ENCODE data around the gene USP47. TPM values are rescaled to one million over a fixed set of nuclear protein-coding genes. Genes with fewer than 3 reads are reported as not detected.

USP47 gene
- total and polyA plus RNA-seq, 2 donors (not counting 1 experiment from before 2014, with no cell fraction given): 12.8 to 52.9 TPM

DNA sequence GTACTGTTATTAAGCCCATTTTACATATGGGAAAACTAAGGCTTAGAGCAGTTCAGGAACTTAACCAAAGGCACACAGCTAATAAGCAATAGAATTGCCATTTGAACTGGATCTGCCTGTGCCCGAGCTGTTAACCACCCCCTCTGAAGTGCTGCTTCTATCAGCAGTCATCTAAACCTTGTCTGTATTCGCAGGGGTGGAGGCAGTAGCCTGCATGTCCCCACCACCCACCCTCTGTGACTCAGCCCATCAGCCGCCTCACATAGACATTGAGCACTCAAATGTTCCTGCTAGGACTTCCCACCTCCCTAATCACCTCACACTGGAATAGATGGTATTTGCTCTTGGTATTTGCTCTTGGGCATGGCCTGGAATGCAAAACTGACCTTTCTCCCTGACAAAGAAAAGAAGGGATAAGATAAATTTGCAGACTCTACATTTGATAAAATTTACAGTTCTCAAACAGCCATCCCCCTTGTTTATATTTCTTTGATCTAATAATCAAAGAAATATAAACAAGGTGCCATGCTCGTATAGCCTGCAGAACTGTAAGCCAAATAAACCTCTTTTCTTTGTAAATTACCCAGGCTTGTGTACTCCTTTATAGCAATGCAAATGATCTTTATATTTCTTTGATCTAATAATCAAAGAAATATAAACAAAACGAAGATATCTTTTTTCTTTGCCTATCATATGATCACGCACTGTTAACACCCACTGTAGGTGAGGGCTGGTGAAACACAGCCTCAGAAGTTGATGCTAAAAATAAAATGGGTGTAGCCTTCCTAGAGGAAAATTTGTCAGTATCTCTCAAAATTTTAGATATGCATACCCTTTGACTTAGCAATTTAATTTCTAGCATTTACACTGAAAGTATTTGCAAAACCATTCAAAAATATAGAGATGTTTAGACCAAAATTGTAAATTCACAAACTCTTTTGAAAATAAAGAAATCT is 150.8 kb downstream of the USP47 start:
- intact Hi-C loops (cut with micrococcal nuclease): no loop called here
- CTCF ChIA-PET: no interaction called here
- no peaks in the 10 kb centered on the region for H3K36me3 ChIP-seq (replicated peaks in 1 of 2; ENCODE audit: control extremely low read depth in 1 of 2, control insufficient read depth in 1 of 2, extremely low read depth in 1 of 2, insufficient read depth in 2 of 2, low read length in 1 of 2)
- ATAC-seq (ENCODE audit: low read depth) (no peak), DNase-seq (no peak)
- no peaks in the 10 kb centered on the region for H3K4me1 Mint-ChIP-seq
- no peak overlapping the region for H3K4me3 Mint-ChIP-seq
- no peak overlapping the region for H3K9ac ChIP-seq (ENCODE audit: low read length)
- H3K4me3 ChIP-seq (ENCODE audit: control extremely low read depth in 1 of 5, extremely low read depth in 1 of 5, insufficient read depth in 1 of 5, low read depth in 2 of 5, low read length in 4 of 5): no peak overlapping the region
- H3K9me3 ChIP-seq (ENCODE audit: control extremely low read depth in 1 of 3, control insufficient read depth in 2 of 3, insufficient read depth in 1 of 3, low read length in 2 of 3): no peaks in the 10 kb centered on the region
- no peaks in the 10 kb centered on the region for H3K9me3 Mint-ChIP-seq (ENCODE audit: insufficient read depth)
- no peak overlapping the region for H3K4me2 ChIP-seq (replicated peaks; ENCODE audit: low read depth, low read length, poor library complexity, severe bottlenecking)
- H2AFZ ChIP-seq (ENCODE audit: insufficient read depth, low read depth, low read length, poor library complexity, severe bottlenecking): no peak overlapping the region
- H3K27ac ChIP-seq (ENCODE audit: low read length in 2 of 2): no peak overlapping the region
- POLR2A ChIA-PET: no interaction called here
- no peaks in the 10 kb centered on the region for H4K20me1 ChIP-seq (ENCODE audit: control insufficient read depth, insufficient read depth, low read length, poor library complexity, severe bottlenecking)
- no peak for TF ChIP-seq EZH2 (IDR thresholded peaks at IDR 0.05; ENCODE audit: borderline replicate concordance, insufficient read depth, low read depth, low read length, poor library complexity, severe bottlenecking)
- TF ChIP-seq, protein P1, sequence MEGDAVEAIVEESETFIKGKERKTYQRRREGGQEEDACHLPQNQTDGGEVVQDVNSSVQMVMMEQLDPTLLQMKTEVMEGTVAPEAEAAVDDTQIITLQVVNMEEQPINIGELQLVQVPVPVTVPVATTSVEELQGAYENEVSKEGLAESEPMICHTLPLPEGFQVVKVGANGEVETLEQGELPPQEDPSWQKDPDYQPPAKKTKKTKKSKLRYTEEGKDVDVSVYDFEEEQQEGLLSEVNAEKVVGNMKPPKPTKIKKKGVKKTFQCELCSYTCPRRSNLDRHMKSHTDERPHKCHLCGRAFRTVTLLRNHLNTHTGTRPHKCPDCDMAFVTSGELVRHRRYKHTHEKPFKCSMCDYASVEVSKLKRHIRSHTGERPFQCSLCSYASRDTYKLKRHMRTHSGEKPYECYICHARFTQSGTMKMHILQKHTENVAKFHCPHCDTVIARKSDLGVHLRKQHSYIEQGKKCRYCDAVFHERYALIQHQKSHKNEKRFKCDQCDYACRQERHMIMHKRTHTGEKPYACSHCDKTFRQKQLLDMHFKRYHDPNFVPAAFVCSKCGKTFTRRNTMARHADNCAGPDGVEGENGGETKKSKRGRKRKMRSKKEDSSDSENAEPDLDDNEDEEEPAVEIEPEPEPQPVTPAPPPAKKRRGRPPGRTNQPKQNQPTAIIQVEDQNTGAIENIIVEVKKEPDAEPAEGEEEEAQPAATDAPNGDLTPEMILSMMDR (IDR thresholded peaks at IDR 0.05): no peak
- WGBS (ENCODE audit: insufficient coverage): 100% methylated on average over 2 of the region's 6 CpGs
- H3K4me1 ChIP-seq (ENCODE audit: control insufficient read depth in 2 of 2, insufficient read depth in 2 of 2, low read length in 2 of 2): no peaks in the 10 kb centered on the region
- H3K27me3 ChIP-seq (replicated peaks in 1 of 4; ENCODE audit: control extremely low read depth in 1 of 4, control insufficient read depth in 3 of 4, insufficient read depth in 4 of 4, low read length in 3 of 4): no peaks in the 10 kb centered on the region
- H3K27me3 Mint-ChIP-seq: peaks cover 44% of the 10 kb centered on the region
- no peaks in the 10 kb centered on the region for H3K79me2 ChIP-seq (ENCODE audit: control insufficient read depth, insufficient read depth, low read length)
- H3K27ac Mint-ChIP-seq: no peak overlapping the region

- TF ChIP-seq EZH2 (IDR thresholded peaks at IDR 0.05; ENCODE audit: borderline replicate concordance, insufficient read depth, low read depth, low read length, poor library complexity, severe bottlenecking): no peak
- H3K4me2 ChIP-seq (replicated peaks; ENCODE audit: low read depth, low read length, poor library complexity, severe bottlenecking): no peak overlapping the region
- 85% methylated on average over 8 of the region's 8 CpGs for WGBS (ENCODE audit: insufficient coverage)
These were observed 152.1 kb downstream of the USP47 start for GRCh38 chr11:11993839-11994238.

More at GRCh38 chr11:11993839-11994238, 152.1 kb downstream of the USP47 start:
- no peak overlapping the region for H3K27ac ChIP-seq (ENCODE audit: low read length in 2 of 2)
- no peaks in the 10 kb centered on the region for H3K36me3 ChIP-seq (replicated peaks in 1 of 2; ENCODE audit: control extremely low read depth in 1 of 2, control insufficient read depth in 1 of 2, extremely low read depth in 1 of 2, insufficient read depth in 2 of 2, low read length in 1 of 2)
- H3K27me3 Mint-ChIP-seq: peaks cover 45% of the 10 kb centered on the region
- no peaks in the 10 kb centered on the region for H3K9me3 Mint-ChIP-seq (ENCODE audit: insufficient read depth)
- intact Hi-C loops (cut with micrococcal nuclease): no loop called here
- no peaks in the 10 kb centered on the region for H3K9me3 ChIP-seq (ENCODE audit: control extremely low read depth in 1 of 3, control insufficient read depth in 2 of 3, insufficient read depth in 1 of 3, low read length in 2 of 3)
- no peak overlapping the region for H3K4me3 ChIP-seq (ENCODE audit: control extremely low read depth in 1 of 5, extremely low read depth in 1 of 5, insufficient read depth in 1 of 5, low read depth in 2 of 5, low read length in 4 of 5)
- H3K4me1 ChIP-seq (ENCODE audit: control insufficient read depth in 2 of 2, insufficient read depth in 2 of 2, low read length in 2 of 2): peaks cover 0 to 4% of the 10 kb centered on the region in 2 donors
- ATAC-seq (ENCODE audit: low read depth) (no peak), DNase-seq (no peak)
- POLR2A ChIA-PET: no interaction called here
- H3K9ac ChIP-seq (ENCODE audit: low read length): no peak overlapping the region
- no peak overlapping the region for H3K27ac Mint-ChIP-seq
- CTCF ChIA-PET: no interaction called here
- no peaks in the 10 kb centered on the region for H3K79me2 ChIP-seq (ENCODE audit: control insufficient read depth, insufficient read depth, low read length)
- H3K4me1 Mint-ChIP-seq: peaks cover 4% of the 10 kb centered on the region
- no peaks in the 10 kb centered on the region for H4K20me1 ChIP-seq (ENCODE audit: control insufficient read depth, insufficient read depth, low read length, poor library complexity, severe bottlenecking)
- peaks cover 0 to 2% (median 0%) of the 10 kb centered on the region in 4 experiments for H3K27me3 ChIP-seq (replicated peaks in 1 of 4; ENCODE audit: control extremely low read depth in 1 of 4, control insufficient read depth in 3 of 4, insufficient read depth in 4 of 4, low read length in 3 of 4)
- H3K4me3 Mint-ChIP-seq: no peak overlapping the region
- no peak overlapping the region for H2AFZ ChIP-seq (ENCODE audit: insufficient read depth, low read depth, low read length, poor library complexity, severe bottlenecking)
